Coronary artery (tissue), 2 donors: ENCODE results near the gene KCNMA1.

Experiments used
- DNase-seq: peaks from one replicate; pipeline ENCODE4 v3.0.0-alpha.2; 2017; ENCODE audit warnings: low spot score
- H3K27ac ChIP-seq, 2 donors: fragments of 200-600 bp; sonication (generic); one replicate each; pipeline ENCODE4 v1.5.1; 2016 to 2019
- H3K4me3 ChIP-seq: fragments of 200-600 bp; sonication (generic); 2 replicates; pipeline ENCODE4 v1.5.1; 2016; ENCODE audit warnings: mild to moderate bottlenecking, moderate library complexity
- TF ChIP-seq, protein P1 (sequence below): fragments of 200-600 bp; sonication (generic); IDR thresholded peaks from one replicate; pipeline ENCODE4 v1.5.1; 2019; ENCODE audit warnings: antibody characterized with exemption

Gene KCNMA1

DNA sequence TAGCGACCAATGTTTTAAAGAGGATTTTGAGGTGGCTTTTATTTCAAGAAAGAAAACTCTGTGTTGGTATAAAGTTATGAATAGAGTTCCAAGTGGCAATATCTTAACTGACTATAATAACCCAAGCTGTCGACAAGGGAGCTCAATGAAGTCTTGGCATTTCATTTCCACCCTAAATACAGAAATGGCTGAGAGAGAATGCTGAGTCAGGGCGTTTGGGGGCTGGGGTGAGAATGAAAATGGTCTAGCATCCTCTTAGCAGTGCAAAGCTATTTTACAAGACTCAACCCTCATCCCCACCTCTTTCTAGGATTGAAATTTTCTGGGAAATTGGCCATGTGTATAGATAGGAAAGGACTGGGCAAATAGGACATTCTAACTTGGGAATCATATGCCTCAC, 759.1 kb downstream of the KCNMA1 start:
- no peak overlapping the region for H3K4me3 ChIP-seq
- DNase-seq = no peak
- H3K27ac ChIP-seq = no peak overlapping the region
- TF ChIP-seq, protein P1, sequence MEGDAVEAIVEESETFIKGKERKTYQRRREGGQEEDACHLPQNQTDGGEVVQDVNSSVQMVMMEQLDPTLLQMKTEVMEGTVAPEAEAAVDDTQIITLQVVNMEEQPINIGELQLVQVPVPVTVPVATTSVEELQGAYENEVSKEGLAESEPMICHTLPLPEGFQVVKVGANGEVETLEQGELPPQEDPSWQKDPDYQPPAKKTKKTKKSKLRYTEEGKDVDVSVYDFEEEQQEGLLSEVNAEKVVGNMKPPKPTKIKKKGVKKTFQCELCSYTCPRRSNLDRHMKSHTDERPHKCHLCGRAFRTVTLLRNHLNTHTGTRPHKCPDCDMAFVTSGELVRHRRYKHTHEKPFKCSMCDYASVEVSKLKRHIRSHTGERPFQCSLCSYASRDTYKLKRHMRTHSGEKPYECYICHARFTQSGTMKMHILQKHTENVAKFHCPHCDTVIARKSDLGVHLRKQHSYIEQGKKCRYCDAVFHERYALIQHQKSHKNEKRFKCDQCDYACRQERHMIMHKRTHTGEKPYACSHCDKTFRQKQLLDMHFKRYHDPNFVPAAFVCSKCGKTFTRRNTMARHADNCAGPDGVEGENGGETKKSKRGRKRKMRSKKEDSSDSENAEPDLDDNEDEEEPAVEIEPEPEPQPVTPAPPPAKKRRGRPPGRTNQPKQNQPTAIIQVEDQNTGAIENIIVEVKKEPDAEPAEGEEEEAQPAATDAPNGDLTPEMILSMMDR = no peak

DNA sequence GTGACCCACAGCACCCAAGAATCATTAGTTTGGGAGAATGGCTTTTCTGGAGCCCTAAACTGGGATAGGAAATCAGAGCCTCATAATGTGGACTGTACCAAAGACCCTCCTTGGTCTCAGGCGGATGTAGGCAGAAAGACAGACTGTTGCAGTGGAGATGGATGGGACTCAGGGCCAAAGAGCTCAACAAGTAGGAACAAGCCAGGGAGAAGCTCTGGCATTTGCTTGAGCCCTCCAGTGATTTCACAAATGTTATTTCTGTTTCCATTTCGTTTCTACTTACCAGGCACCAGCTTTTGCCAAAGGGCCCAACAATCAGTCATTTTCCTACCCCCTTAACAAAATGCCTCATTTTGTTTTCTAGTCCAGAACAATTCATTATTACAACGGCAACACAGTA, 762.7 kb downstream of the KCNMA1 start:
- no peak overlapping the region for H3K4me3 ChIP-seq
- H3K27ac ChIP-seq = peak overlapping the region in 1 of 2 donors; percentile 66
- DNase-seq = no peak
- TF ChIP-seq, protein P1 = no peak

DNA sequence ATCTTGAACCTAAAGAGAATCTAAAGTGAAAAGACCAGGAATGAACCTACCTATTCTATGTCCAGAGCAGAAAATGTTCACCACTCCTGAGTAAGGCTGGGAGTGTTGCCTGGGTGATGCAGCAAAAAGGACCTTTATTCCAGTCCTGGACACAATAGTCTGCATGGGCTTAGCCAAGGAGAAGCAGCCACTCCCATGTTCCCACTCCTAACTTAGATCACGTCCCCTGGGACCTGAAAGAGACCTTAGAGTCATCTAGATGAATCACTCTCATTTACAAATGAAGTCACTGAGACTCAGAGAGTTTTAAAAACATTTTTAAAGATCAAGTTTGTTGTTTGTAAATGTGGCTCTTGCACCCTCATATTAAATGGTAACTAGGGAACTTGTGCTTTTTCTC, 763.4 kb downstream of the KCNMA1 start:
- peak; percentile 79 for DNase-seq
- TF ChIP-seq, protein P1 = no peak
- H3K27ac ChIP-seq = no peak overlapping the region
- no peak overlapping the region for H3K4me3 ChIP-seq

DNA sequence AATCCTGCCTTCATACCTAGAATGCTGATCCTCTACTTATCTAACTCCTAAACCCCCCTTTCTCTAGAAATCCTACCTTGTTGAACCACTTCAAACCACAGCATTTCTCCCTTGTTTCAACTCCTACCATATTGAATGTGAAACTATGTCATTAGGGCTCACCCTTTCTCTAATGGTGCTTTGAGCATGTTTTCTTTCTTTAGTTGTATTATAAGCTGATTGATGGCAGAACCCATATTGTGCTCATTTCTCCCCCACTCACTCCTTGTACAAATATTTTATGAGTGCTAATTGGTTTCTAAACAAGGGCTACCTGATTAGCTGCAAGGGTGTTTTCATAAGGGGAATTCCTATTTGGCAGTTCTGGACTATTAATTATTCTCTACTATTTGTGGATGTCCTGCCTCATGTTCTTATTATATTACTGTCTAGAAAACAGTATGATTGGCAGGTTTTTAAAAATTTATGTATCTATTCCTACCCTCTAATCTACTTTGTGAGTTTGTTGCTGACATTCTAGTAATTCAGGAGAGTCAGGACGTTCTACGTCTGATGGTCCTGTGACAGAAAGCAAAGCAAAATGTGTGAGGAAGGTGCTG, 765.8 kb downstream of the KCNMA1 start:
- no peak overlapping the region for H3K4me3 ChIP-seq
- DNase-seq = no peak
- TF ChIP-seq, protein P1 = no peak
- H3K27ac ChIP-seq = no peak overlapping the region

DNA sequence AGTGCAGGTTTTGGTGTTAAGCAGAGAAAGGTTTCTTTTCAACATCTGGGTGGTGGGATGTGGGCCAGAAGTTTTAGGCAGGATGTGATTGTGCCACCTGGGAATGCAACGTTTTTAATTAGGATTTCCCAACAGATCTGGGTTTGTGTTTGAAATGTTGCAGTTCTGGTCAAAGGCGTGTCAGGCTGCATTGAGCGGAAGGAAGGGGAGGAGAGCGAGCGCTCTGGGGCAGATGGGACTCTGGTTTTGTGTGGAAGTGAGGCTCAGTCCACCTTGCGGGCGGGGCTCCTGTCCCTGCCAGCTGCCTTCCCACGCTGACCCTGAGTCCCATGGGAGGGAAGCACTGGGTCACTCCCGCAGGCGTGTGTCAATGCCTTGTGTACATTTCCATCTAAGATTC, 767.7 kb downstream of the KCNMA1 start:
- no peak overlapping the region for H3K4me3 ChIP-seq
- no peak overlapping the region for H3K27ac ChIP-seq
- TF ChIP-seq, protein P1 = no peak
- DNase-seq = no peak

DNA sequence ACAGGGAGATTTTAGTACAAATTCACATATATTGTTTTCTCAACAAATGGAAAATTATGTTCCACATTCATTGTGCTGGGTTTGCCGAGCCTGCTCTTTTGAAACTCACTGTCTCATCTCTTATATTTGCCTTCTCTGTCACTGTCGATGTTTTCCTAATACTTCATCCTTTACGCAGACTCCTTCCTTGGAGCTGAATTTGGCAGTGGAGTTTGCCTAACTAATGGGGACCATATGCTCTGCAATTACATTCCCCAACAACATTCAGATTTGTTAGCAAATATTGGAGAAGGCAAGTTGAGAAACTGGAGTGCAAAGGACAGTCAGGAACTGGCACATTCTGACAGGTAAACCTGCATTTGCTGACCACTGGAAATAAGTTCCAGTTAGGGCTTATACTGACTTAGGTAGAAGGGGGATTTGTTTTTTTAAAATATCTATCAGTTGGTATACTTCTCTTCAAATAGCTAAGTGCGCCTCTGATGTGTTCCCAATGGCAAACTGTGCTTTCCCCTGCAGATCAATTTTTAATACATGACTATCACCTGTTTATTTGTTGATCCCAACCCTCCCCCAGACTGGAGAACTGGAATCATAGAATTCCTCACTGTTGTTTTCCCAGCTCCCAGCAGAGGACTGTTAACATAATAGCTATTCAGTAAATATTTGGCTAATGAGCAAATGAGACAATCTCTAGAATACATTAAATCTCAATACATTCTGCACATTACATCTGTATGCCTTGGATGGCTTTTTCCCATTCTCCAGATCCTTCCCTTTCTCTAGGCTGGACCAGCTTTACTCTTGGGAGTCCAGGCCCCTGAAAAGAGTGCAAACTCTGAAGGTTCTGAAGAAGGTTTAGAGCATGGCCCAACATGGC, 769.3 kb downstream of the KCNMA1 start:
- H3K4me3 ChIP-seq = no peak overlapping the region
- peak overlapping the region in 1 of 2 donors; percentile 13 for H3K27ac ChIP-seq
- DNase-seq = no peak
- TF ChIP-seq, protein P1 = no peak
